GM23338 (cell line): ENCODE data around the gene SEMA6D.

Experiments used
- CREB1 ChIP-seq: fragments of 250-450 bp; sonication (Bioruptor Pico); IDR thresholded peaks from 2 replicates; pipeline ENCODE4 v1.5.0; 2020; ENCODE audit warnings: low read depth, mild to moderate bottlenecking, moderate library complexity
- EZH2 ChIP-seq: fragments of 200-600 bp; sonication (generic); IDR thresholded peaks from one replicate; pipeline ENCODE4 v1.8.0; 2017; ENCODE audit warnings: antibody characterized with exemption, mild to moderate bottlenecking, low read depth; ENCODE audit not compliant: unreplicated experiment
- EZH2phosphoT487 ChIP-seq: fragments of 200-600 bp; sonication (generic); IDR thresholded peaks from one replicate; pipeline ENCODE4 v1.8.1; 2018; ENCODE audit warnings: antibody characterized with exemption; ENCODE audit not compliant: unreplicated experiment
- JUNB ChIP-seq: IDR thresholded peaks from one replicate; pipeline ENCODE4 v1.6.1; 2016; ENCODE audit warnings: antibody characterized with exemption; ENCODE audit not compliant: unreplicated experiment
- POLR2AphosphoS5 ChIP-seq: IDR thresholded peaks from 2 replicates; pipeline ENCODE4 v1.6.1; 2016; ENCODE audit warnings: antibody characterized with exemption, low read depth
- STAT1 ChIP-seq: IDR thresholded peaks from one replicate; pipeline ENCODE4 v1.6.1; 2016; ENCODE audit warnings: antibody characterized with exemption; ENCODE audit not compliant: unreplicated experiment
- ZNF114 ChIP-seq: fragments of 250-450 bp; sonication (Bioruptor Pico); IDR thresholded peaks from 2 replicates; pipeline ENCODE4 v1.5.0; 2020; ENCODE audit warnings: mild to moderate bottlenecking, moderate library complexity
- TF ChIP-seq, protein P1 (sequence below), 2 experiments: fragments of 200-600 bp in 1 of 2; sonication (generic) in 1 of 2; conservative IDR thresholded peaks; 2 replicates each; pipeline versions ENCODE4 v1.5.1 to v1.6.1; 2016 to 2017; ENCODE audit warnings: antibody characterized with exemption in 2 of 2, low read depth in 2 of 2, mild to moderate bottlenecking in 2 of 2, moderate library complexity in 1 of 2
- TF ChIP-seq, protein P2 (sequence below): IDR thresholded peaks from one replicate; pipeline ENCODE4 v1.6.1; 2018; ENCODE audit warnings: antibody characterized with exemption; ENCODE audit not compliant: unreplicated experiment
- TF ChIP-seq, protein P3 (sequence below): fragments of 250-450 bp; sonication (Bioruptor Pico); IDR thresholded peaks from 2 replicates; pipeline ENCODE4 v1.5.0; 2020; ENCODE audit warnings: mild to moderate bottlenecking, moderate library complexity
- TF ChIP-seq, protein P4 (sequence below): IDR thresholded peaks from 2 replicates; pipeline ENCODE4 v1.6.1; 2016; ENCODE audit warnings: antibody characterized with exemption

DNA sequence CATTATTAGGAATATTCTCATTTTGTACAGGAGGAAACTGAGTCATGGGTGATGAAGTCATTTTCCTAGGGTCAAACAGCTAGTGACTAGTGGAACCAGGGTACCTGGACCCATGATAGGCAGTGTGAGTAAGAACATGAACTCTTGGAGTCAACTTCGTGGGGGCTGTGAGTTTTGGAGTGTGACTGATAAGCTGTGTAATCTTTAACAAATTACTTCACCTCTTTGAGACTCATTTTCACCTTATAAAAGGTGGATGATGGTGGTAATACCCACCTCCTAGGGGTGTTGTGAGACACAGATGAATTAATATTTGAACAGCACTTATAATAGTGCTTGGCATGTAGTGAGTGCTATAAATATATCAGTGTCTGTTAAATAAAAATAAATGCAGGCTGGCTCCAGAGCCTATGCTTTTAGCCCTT, 9.1 kb downstream of the SEMA6D start:
- TF ChIP-seq, protein P1, sequence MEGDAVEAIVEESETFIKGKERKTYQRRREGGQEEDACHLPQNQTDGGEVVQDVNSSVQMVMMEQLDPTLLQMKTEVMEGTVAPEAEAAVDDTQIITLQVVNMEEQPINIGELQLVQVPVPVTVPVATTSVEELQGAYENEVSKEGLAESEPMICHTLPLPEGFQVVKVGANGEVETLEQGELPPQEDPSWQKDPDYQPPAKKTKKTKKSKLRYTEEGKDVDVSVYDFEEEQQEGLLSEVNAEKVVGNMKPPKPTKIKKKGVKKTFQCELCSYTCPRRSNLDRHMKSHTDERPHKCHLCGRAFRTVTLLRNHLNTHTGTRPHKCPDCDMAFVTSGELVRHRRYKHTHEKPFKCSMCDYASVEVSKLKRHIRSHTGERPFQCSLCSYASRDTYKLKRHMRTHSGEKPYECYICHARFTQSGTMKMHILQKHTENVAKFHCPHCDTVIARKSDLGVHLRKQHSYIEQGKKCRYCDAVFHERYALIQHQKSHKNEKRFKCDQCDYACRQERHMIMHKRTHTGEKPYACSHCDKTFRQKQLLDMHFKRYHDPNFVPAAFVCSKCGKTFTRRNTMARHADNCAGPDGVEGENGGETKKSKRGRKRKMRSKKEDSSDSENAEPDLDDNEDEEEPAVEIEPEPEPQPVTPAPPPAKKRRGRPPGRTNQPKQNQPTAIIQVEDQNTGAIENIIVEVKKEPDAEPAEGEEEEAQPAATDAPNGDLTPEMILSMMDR (conservative IDR thresholded peaks at IDR 0.05; ENCODE audit: low read depth in 2 of 2) = no peak
- TF ChIP-seq POLR2AphosphoS5 (no peak), EZH2 (no peak), ZNF114 (CRISPR knock-in tag) (no peak), EZH2phosphoT487 (no peak), STAT1 (no peak), CREB1 (no peak), JUNB (no peak)
- TF ChIP-seq, protein P2, sequence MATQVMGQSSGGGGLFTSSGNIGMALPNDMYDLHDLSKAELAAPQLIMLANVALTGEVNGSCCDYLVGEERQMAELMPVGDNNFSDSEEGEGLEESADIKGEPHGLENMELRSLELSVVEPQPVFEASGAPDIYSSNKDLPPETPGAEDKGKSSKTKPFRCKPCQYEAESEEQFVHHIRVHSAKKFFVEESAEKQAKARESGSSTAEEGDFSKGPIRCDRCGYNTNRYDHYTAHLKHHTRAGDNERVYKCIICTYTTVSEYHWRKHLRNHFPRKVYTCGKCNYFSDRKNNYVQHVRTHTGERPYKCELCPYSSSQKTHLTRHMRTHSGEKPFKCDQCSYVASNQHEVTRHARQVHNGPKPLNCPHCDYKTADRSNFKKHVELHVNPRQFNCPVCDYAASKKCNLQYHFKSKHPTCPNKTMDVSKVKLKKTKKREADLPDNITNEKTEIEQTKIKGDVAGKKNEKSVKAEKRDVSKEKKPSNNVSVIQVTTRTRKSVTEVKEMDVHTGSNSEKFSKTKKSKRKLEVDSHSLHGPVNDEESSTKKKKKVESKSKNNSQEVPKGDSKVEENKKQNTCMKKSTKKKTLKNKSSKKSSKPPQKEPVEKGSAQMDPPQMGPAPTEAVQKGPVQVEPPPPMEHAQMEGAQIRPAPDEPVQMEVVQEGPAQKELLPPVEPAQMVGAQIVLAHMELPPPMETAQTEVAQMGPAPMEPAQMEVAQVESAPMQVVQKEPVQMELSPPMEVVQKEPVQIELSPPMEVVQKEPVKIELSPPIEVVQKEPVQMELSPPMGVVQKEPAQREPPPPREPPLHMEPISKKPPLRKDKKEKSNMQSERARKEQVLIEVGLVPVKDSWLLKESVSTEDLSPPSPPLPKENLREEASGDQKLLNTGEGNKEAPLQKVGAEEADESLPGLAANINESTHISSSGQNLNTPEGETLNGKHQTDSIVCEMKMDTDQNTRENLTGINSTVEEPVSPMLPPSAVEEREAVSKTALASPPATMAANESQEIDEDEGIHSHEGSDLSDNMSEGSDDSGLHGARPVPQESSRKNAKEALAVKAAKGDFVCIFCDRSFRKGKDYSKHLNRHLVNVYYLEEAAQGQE = no peak
- TF ChIP-seq, protein P3, sequence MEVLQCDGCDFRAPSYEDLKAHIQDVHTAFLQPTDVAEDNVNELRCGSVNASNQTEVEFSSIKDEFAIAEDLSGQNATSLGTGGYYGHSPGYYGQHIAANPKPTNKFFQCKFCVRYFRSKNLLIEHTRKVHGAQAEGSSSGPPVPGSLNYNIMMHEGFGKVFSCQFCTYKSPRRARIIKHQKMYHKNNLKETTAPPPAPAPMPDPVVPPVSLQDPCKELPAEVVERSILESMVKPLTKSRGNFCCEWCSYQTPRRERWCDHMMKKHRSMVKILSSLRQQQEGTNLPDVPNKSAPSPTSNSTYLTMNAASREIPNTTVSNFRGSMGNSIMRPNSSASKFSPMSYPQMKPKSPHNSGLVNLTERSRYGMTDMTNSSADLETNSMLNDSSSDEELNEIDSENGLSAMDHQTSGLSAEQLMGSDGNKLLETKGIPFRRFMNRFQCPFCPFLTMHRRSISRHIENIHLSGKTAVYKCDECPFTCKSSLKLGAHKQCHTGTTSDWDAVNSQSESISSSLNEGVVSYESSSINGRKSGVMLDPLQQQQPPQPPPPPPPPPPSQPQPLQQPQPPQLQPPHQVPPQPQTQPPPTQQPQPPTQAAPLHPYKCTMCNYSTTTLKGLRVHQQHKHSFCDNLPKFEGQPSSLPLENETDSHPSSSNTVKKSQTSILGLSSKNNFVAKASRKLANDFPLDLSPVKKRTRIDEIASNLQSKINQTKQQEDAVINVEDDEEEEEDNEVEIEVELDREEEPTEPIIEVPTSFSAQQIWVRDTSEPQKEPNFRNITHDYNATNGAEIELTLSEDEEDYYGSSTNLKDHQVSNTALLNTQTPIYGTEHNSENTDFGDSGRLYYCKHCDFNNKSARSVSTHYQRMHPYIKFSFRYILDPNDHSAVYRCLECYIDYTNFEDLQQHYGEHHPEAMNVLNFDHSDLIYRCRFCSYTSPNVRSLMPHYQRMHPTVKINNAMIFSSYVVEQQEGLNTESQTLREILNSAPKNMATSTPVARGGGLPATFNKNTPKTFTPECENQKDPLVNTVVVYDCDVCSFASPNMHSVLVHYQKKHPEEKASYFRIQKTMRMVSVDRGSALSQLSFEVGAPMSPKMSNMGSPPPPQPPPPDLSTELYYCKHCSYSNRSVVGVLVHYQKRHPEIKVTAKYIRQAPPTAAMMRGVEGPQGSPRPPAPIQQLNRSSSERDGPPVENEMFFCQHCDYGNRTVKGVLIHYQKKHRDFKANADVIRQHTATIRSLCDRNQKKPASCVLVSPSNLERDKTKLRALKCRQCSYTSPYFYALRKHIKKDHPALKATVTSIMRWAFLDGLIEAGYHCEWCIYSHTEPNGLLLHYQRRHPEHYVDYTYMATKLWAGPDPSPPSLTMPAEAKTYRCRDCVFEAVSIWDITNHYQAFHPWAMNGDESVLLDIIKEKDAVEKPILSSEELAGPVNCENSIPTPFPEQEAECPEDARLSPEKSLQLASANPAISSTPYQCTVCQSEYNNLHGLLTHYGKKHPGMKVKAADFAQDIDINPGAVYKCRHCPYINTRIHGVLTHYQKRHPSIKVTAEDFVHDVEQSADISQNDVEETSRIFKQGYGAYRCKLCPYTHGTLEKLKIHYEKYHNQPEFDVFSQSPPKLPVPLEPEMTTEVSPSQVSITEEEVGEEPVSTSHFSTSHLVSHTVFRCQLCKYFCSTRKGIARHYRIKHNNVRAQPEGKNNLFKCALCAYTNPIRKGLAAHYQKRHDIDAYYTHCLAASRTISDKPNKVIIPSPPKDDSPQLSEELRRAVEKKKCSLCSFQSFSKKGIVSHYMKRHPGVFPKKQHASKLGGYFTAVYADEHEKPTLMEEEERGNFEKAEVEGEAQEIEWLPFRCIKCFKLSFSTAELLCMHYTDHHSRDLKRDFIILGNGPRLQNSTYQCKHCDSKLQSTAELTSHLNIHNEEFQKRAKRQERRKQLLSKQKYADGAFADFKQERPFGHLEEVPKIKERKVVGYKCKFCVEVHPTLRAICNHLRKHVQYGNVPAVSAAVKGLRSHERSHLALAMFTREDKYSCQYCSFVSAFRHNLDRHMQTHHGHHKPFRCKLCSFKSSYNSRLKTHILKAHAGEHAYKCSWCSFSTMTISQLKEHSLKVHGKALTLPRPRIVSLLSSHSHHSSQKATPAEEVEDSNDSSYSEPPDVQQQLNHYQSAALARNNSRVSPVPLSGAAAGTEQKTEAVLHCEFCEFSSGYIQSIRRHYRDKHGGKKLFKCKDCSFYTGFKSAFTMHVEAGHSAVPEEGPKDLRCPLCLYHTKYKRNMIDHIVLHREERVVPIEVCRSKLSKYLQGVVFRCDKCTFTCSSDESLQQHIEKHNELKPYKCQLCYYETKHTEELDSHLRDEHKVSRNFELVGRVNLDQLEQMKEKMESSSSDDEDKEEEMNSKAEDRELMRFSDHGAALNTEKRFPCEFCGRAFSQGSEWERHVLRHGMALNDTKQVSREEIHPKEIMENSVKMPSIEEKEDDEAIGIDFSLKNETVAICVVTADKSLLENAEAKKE (CRISPR knock-in tag) = no peak
- TF ChIP-seq, protein P4, sequence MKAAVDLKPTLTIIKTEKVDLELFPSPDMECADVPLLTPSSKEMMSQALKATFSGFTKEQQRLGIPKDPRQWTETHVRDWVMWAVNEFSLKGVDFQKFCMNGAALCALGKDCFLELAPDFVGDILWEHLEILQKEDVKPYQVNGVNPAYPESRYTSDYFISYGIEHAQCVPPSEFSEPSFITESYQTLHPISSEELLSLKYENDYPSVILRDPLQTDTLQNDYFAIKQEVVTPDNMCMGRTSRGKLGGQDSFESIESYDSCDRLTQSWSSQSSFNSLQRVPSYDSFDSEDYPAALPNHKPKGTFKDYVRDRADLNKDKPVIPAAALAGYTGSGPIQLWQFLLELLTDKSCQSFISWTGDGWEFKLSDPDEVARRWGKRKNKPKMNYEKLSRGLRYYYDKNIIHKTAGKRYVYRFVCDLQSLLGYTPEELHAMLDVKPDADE = no peak
